Measurements from ENCODE around the gene MNT. TPM values are rescaled to one million over a fixed set of nuclear protein-coding genes. Genes with fewer than 3 reads are reported as not detected.

The MNT gene
- total RNA-seq, 5 donors from 2014 or later (not counting 1 experiment from before 2014, with no cell fraction given): 43.0 to 97.8 (median 58.2) TPM

- Mint-ChIP-seq H3K27ac (peak overlapping the region; percentile 28 to 81), H3K27me3 (no peaks in the 10 kb centered on the region), H3K9me3 (no peaks in the 10 kb centered on the region), H3K4me1 (peaks cover 23 to 52% (median 36%) of the 10 kb centered on the region in 3 donors), H3K36me3 (no peaks in the 10 kb centered on the region), H3K4me3 (peak overlapping the region; percentile 78 to 99 (median 80))
- ATAC-seq (replicated peaks in 1 of 4) (no peak), DNase-seq (no peak)
- no peak overlapping the region for H3K27ac ChIP-seq (ENCODE audit: low read length)
- ChIA-PET POLR2A (interaction anchor here in 1 of 2 donors (1.4 kb wide), 1 partner anchor 8 kb away, joined by 6 read pairs; no protein-coding TSS in a partner anchor), CTCF (interaction anchor here in 1 of 2 donors (0.7 to 1.6 kb wide), 4 partner anchors 9 to 13 kb away, joined by 3 to 9 read pairs (median 6); no protein-coding TSS in a partner anchor)
- no peaks in the 10 kb centered on the region for H3K27me3 ChIP-seq (replicated peaks in 1 of 2; ENCODE audit: control insufficient read depth in 2 of 2, extremely low read depth in 1 of 2, insufficient read depth in 2 of 2, low read length in 1 of 2)
- no peak overlapping the region for H3K4me3 ChIP-seq (ENCODE audit: control insufficient read depth in 1 of 2, extremely low read depth in 1 of 2, low read length in 1 of 2)
- no peaks in the 10 kb centered on the region for H3K36me3 ChIP-seq (ENCODE audit: control insufficient read depth in 2 of 2, extremely low read depth in 1 of 2, insufficient read depth in 1 of 2, low read length in 1 of 2)
- WGBS (ENCODE audit: insufficient coverage): 87% methylated on average over 4 of the region's 4 CpGs
- H3K9me3 ChIP-seq: no peaks in the 10 kb centered on the region
- peaks cover 6 to 33% of the 10 kb centered on the region in 2 experiments for H3K4me1 ChIP-seq (ENCODE audit: control insufficient read depth in 1 of 2, extremely low read depth in 1 of 2, insufficient read depth in 2 of 2, low read length in 2 of 2)
Observed at GRCh38 chr17:2403044-2403443, 2.2 kb upstream of the MNT start.

- DNase-seq (peak in 1 of 35 experiments; percentile 37), ATAC-seq (replicated peaks in 1 of 4) (no peak)
- Histone ChIP-seq H3K4me3 (ENCODE audit: control insufficient read depth in 1 of 2, extremely low read depth in 1 of 2, low read length in 1 of 2) (peak overlapping the region; percentile 52 to 59), H3K27ac (ENCODE audit: low read length) (peak overlapping the region; percentile 64), H3K27me3 (replicated peaks in 1 of 2; ENCODE audit: control insufficient read depth in 2 of 2, extremely low read depth in 1 of 2, insufficient read depth in 2 of 2, low read length in 1 of 2) (no peaks in the 10 kb centered on the region), H3K9me3 (no peaks in the 10 kb centered on the region), H3K36me3 (ENCODE audit: control insufficient read depth in 2 of 2, extremely low read depth in 1 of 2, insufficient read depth in 1 of 2, low read length in 1 of 2) (no peaks in the 10 kb centered on the region), H3K4me1 (ENCODE audit: control insufficient read depth in 1 of 2, extremely low read depth in 1 of 2, insufficient read depth in 2 of 2, low read length in 2 of 2) (peaks cover 11 to 38% of the 10 kb centered on the region in 2 experiments)
- 20% methylated on average over 9 of the region's 15 CpGs for WGBS (ENCODE audit: insufficient coverage)
- Mint-ChIP-seq H3K36me3 (no peaks in the 10 kb centered on the region), H3K9me3 (no peaks in the 10 kb centered on the region), H3K4me1 (peaks cover 28 to 57% (median 41%) of the 10 kb centered on the region in 3 donors), H3K27ac (peak overlapping the region; percentile 81 to 82), H3K27me3 (no peaks in the 10 kb centered on the region), H3K4me3 (peak overlapping the region; percentile 78 to 99 (median 80))
- ChIA-PET CTCF (interaction anchor here (0.6 to 2.0 kb wide), 8 partner anchors 10 to 383 kb away, joined by 3 to 11 read pairs (median 4); no protein-coding TSS in a partner anchor), POLR2A (interaction anchor here (0.6 to 1.5 kb wide), 4 partner anchors 8 to 212 kb away, joined by 3 to 6 read pairs (median 5); no protein-coding TSS in a partner anchor)
Observed at GRCh38 chr17:2402544-2402943, 1.7 kb upstream of the MNT start.

GRCh38 chr17:2401426-2402221 lies 764 bp upstream of the MNT start:
- Mint-ChIP-seq H3K4me3 (peak overlapping the region; percentile 87 to 99 (median 94)), H3K9me3 (no peaks in the 10 kb centered on the region), H3K36me3 (no peaks in the 10 kb centered on the region), H3K27me3 (no peaks in the 10 kb centered on the region), H3K4me1 (peaks cover 34 to 58% (median 46%) of the 10 kb centered on the region in 3 donors), H3K27ac (peak overlapping the region; percentile 96 to 99)
- Histone ChIP-seq H3K27me3 (replicated peaks in 1 of 2; ENCODE audit: control insufficient read depth in 2 of 2, extremely low read depth in 1 of 2, insufficient read depth in 2 of 2, low read length in 1 of 2) (no peaks in the 10 kb centered on the region), H3K9me3 (no peaks in the 10 kb centered on the region), H3K4me3 (ENCODE audit: control insufficient read depth in 1 of 2, extremely low read depth in 1 of 2, low read length in 1 of 2) (peak overlapping the region; percentile 77 to 85), H3K36me3 (ENCODE audit: control insufficient read depth in 2 of 2, extremely low read depth in 1 of 2, insufficient read depth in 1 of 2, low read length in 1 of 2) (no peaks in the 10 kb centered on the region), H3K27ac (ENCODE audit: low read length) (peak overlapping the region; percentile 99), H3K4me1 (ENCODE audit: control insufficient read depth in 1 of 2, extremely low read depth in 1 of 2, insufficient read depth in 2 of 2, low read length in 2 of 2) (peaks cover 16 to 47% of the 10 kb centered on the region in 2 experiments)
- CTCF ChIA-PET: interaction anchor here (0.6 to 2.0 kb wide), 8 partner anchors 10 to 384 kb away, joined by 3 to 11 read pairs (median 4); no protein-coding TSS in a partner anchor
- peak; percentile 62 to 69 (median 64) for ATAC-seq (replicated peaks in 1 of 4)
- POLR2A ChIA-PET: interaction anchor here (0.6 to 1.5 kb wide), 6 partner anchors 9 to 213 kb away, joined by 3 to 7 read pairs (median 5); no protein-coding TSS in a partner anchor
- under 1% methylated on average over 62 of the region's 72 CpGs for WGBS (ENCODE audit: insufficient coverage)
- peak; percentile 98 to 100 (median 99) for DNase-seq

GRCh38 chr17:2400474-2400866 lies 390 bp downstream of the MNT start:
- CTCF ChIA-PET: no interaction called here
- H3K27me3 Mint-ChIP-seq: no peaks in the 10 kb centered on the region
- ATAC-seq (replicated peaks in 1 of 4): peak in 1 of 4 experiments; percentile 3
- peaks cover 45 to 60% (median 54%) of the 10 kb centered on the region in 3 donors for H3K4me1 Mint-ChIP-seq
- no peaks in the 10 kb centered on the region for H3K9me3 Mint-ChIP-seq
- H3K27me3 ChIP-seq (replicated peaks in 1 of 2; ENCODE audit: control insufficient read depth in 2 of 2, extremely low read depth in 1 of 2, insufficient read depth in 2 of 2, low read length in 1 of 2): no peaks in the 10 kb centered on the region
- peaks cover 20 to 59% of the 10 kb centered on the region in 2 experiments for H3K4me1 ChIP-seq (ENCODE audit: control insufficient read depth in 1 of 2, extremely low read depth in 1 of 2, insufficient read depth in 2 of 2, low read length in 2 of 2)
- under 1% methylated on average over 36 of the region's 43 CpGs for WGBS (ENCODE audit: insufficient coverage)
- peak overlapping the region; percentile 89 for H3K27ac ChIP-seq (ENCODE audit: low read length)
- no peaks in the 10 kb centered on the region for H3K36me3 Mint-ChIP-seq
- DNase-seq: peak in 34 of 35 experiments; percentile 25 to 69 (median 50)
- peak overlapping the region; percentile 94 to 99 (median 98) for H3K4me3 Mint-ChIP-seq
- peak overlapping the region; percentile 96 to 98 for H3K27ac Mint-ChIP-seq
- no peaks in the 10 kb centered on the region for H3K9me3 ChIP-seq
- peak overlapping the region; percentile 94 for H3K4me3 ChIP-seq (ENCODE audit: control insufficient read depth in 1 of 2, extremely low read depth in 1 of 2, low read length in 1 of 2)
- no peaks in the 10 kb centered on the region for H3K36me3 ChIP-seq (ENCODE audit: control insufficient read depth in 2 of 2, extremely low read depth in 1 of 2, insufficient read depth in 1 of 2, low read length in 1 of 2)
- POLR2A ChIA-PET: no interaction called here

- under 1% methylated on average over 78 of the region's 82 CpGs for WGBS (ENCODE audit: insufficient coverage)
- H3K4me1 Mint-ChIP-seq: peaks cover 47 to 60% (median 53%) of the 10 kb centered on the region in 3 donors
- no peaks in the 10 kb centered on the region for H3K9me3 Mint-ChIP-seq
- ChIA-PET CTCF (interaction anchor here in 1 of 2 donors (0.6 kb wide), 1 partner anchor 17 kb away, joined by 3 read pairs; no protein-coding TSS in a partner anchor), POLR2A (interaction anchor here (0.7 to 1.0 kb wide), 2 partner anchors 17 to 183 kb away, joined by 3 read pairs; no protein-coding TSS in a partner anchor)
- Histone ChIP-seq H3K9me3 (no peaks in the 10 kb centered on the region), H3K27me3 (replicated peaks in 1 of 2; ENCODE audit: control insufficient read depth in 2 of 2, extremely low read depth in 1 of 2, insufficient read depth in 2 of 2, low read length in 1 of 2) (no peaks in the 10 kb centered on the region), H3K4me3 (ENCODE audit: control insufficient read depth in 1 of 2, extremely low read depth in 1 of 2, low read length in 1 of 2) (peak overlapping the region; percentile 94), H3K4me1 (ENCODE audit: control insufficient read depth in 1 of 2, extremely low read depth in 1 of 2, insufficient read depth in 2 of 2, low read length in 2 of 2) (peaks cover 20 to 65% of the 10 kb centered on the region in 2 experiments), H3K36me3 (ENCODE audit: control insufficient read depth in 2 of 2, extremely low read depth in 1 of 2, insufficient read depth in 1 of 2, low read length in 1 of 2) (no peaks in the 10 kb centered on the region), H3K27ac (ENCODE audit: low read length) (peak overlapping the region; percentile 89)
- ATAC-seq (replicated peaks in 1 of 4) (peak; percentile 50 to 59 (median 54)), DNase-seq (peak; percentile 82 to 96 (median 88))
- H3K27ac Mint-ChIP-seq: peak overlapping the region; percentile 96 to 98
- no peaks in the 10 kb centered on the region for H3K27me3 Mint-ChIP-seq
- H3K4me3 Mint-ChIP-seq: peak overlapping the region; percentile 94 to 99 (median 98)
- no peaks in the 10 kb centered on the region for H3K36me3 Mint-ChIP-seq
Observed at GRCh38 chr17:2399572-2400473, 1.0 kb downstream of the MNT start.
